Measurements from ENCODE around the gene CEP55. TPM values are rescaled to one million over a fixed set of nuclear protein-coding genes. Genes with fewer than 3 reads are reported as not detected.
A peak's percentile ranks its signal among the peaks of the same experiment; 100 is the strongest.

CEP55 gene
- polyA plus RNA-seq, 2 of the 4 experiments (the other 2 are of a cell fraction): 52.4 to 87.0 TPM

DNA sequence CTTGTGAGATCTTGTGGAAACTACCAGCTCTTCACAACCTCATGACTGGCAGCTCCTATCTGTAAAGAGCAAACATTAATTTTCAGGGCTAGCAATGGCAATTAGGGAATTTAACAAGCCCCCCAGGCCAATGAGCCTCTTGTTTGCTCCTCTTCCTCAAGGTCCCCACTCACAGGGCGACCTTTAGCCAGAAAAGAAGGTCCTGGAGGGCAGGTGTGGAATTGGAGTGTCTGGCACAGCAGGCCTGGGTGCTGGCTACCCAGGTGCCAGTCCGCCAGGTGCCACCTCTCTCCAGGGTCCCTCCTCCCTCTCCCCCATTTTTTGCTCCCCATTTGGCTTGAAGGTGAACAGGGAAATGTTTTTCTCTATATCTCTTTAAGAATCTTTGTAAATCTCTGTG, 1.9 kb upstream of the CEP55 start (continued):
- TF ChIP-seq ATOH8 (CRISPR knock-in tag; IDR thresholded peaks at IDR 0.05; ENCODE audit: low read depth) (no peak), HDAC2 (IDR thresholded peaks at IDR 0.05) (no peak), EP300 (IDR thresholded peaks at IDR 0.05) (no peak)

- WGBS (ENCODE audit: missing lambda C conversion rate): under 1% methylated on average over 28 of the region's 28 CpGs
- peak overlapping the region; percentile 48 for H3K4me3 ChIP-seq
- no peak for FAIRE-seq
- H3K4me1 ChIP-seq: peaks cover 18% of the 10 kb centered on the region
- TF ChIP-seq, protein P1, sequence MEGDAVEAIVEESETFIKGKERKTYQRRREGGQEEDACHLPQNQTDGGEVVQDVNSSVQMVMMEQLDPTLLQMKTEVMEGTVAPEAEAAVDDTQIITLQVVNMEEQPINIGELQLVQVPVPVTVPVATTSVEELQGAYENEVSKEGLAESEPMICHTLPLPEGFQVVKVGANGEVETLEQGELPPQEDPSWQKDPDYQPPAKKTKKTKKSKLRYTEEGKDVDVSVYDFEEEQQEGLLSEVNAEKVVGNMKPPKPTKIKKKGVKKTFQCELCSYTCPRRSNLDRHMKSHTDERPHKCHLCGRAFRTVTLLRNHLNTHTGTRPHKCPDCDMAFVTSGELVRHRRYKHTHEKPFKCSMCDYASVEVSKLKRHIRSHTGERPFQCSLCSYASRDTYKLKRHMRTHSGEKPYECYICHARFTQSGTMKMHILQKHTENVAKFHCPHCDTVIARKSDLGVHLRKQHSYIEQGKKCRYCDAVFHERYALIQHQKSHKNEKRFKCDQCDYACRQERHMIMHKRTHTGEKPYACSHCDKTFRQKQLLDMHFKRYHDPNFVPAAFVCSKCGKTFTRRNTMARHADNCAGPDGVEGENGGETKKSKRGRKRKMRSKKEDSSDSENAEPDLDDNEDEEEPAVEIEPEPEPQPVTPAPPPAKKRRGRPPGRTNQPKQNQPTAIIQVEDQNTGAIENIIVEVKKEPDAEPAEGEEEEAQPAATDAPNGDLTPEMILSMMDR (IDR thresholded peaks at IDR 0.05): no peak
- TF ChIP-seq CEBPB (IDR thresholded peaks at IDR 0.05): peak in 1 of 2 experiments; percentile 10; a peak in 1 of 4 replicates
- no peak for TF ChIP-seq TFCP2L1 (CRISPR knock-in tag; IDR thresholded peaks at IDR 0.05)
- no peak for TF ChIP-seq ZSCAN20 (CRISPR knock-in tag; IDR thresholded peaks at IDR 0.05)
- TF ChIP-seq, protein P2, sequence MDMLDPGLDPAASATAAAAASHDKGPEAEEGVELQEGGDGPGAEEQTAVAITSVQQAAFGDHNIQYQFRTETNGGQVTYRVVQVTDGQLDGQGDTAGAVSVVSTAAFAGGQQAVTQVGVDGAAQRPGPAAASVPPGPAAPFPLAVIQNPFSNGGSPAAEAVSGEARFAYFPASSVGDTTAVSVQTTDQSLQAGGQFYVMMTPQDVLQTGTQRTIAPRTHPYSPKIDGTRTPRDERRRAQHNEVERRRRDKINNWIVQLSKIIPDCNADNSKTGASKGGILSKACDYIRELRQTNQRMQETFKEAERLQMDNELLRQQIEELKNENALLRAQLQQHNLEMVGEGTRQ (IDR thresholded peaks at IDR 0.05): no peak
- POLR2A ChIA-PET: interaction anchor here (0.6 to 1.8 kb wide), 8 partner anchors 8 to 115 kb away, joined by 3 to 12 read pairs (median 4); partner anchors contain the start of gene MYOF
- H3K9me3 ChIP-seq: no peaks in the 10 kb centered on the region
- peak overlapping the region; percentile 51 to 87 for H3K27ac ChIP-seq
- ATAC-seq: peak; percentile 68 to 69
- CTCF ChIA-PET: interaction anchor here (0.7 to 3.5 kb wide), 10 partner anchors 10 to 610 kb away, joined by 3 to 28 read pairs (median 4); partner anchors contain the start of gene MYOF
- peak overlapping the region; percentile 78 for H3K4me2 ChIP-seq
- peak; percentile 46 to 53 for DNase-seq (ENCODE audit: low read depth in 1 of 2, low spot score in 1 of 2)
Observed at GRCh38 chr10:93495654-93496321, 624 bp upstream of the CEP55 start.

DNA sequence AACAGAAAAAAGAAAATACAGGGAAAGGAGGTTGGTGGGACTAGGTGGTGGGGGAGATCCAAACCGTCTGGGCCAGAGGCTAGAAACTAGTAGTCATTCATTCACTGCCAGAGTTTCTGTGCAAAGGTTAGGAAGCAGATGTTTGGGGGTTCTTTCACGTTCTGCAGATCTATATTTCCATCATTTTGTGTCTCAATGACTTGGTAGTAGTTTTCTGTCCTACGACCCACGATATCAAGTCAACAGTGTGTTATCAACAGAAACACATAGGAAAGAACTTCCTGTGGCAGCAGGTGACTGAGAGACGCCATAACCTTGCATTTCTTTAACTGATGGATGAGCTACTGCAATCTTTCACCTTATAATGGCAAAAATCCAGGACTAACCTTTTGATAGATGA, 1.8 kb downstream of the CEP55 start:
- ATAC-seq (no peak), FAIRE-seq (peak; percentile 7), DNase-seq (ENCODE audit: low read depth in 1 of 2, low spot score in 1 of 2) (no peak)
- POLR2A ChIA-PET: no interaction called here
- TF ChIP-seq KDM5A (IDR thresholded peaks at IDR 0.05) (no peak), JUN (IDR thresholded peaks at IDR 0.05) (no peak), CBX8 (IDR thresholded peaks at IDR 0.05) (no peak), RAD21 (conservative IDR thresholded peaks at IDR 0.05 in 1 of 2, IDR thresholded peaks at IDR 0.05 in 1 of 2) (no peak), HOXB5 (CRISPR knock-in tag; IDR thresholded peaks at IDR 0.05) (no peak), RCOR1 (IDR thresholded peaks at IDR 0.05; ENCODE audit: low read depth, low read length) (no peak), FOSB (CRISPR knock-in tag; IDR thresholded peaks at IDR 0.05) (no peak), ELK1 (IDR thresholded peaks at IDR 0.05; ENCODE audit: low read depth, low read length) (no peak), FOXS1 (CRISPR knock-in tag; IDR thresholded peaks at IDR 0.05) (no peak), HDAC2 (IDR thresholded peaks at IDR 0.05) (no peak), RARB (CRISPR knock-in tag; IDR thresholded peaks at IDR 0.05) (no peak), ZC3H11A (IDR thresholded peaks at IDR 0.05) (no peak), EHF (CRISPR knock-in tag; IDR thresholded peaks at IDR 0.05) (no peak), CHD4 (IDR thresholded peaks at IDR 0.05; ENCODE audit: borderline replicate concordance) (no peak), NR3C1 (IDR thresholded peaks at IDR 0.05) (no peak), SMC3 (IDR thresholded peaks at IDR 0.05) (no peak), TFCP2L1 (CRISPR knock-in tag; IDR thresholded peaks at IDR 0.05) (no peak)
- TF ChIP-seq, protein P2 (IDR thresholded peaks at IDR 0.05): no peak
- CTCF ChIA-PET: interaction anchor here (0.5 to 2.6 kb wide), 4 partner anchors 9 to 16 kb away, joined by 3 to 10 read pairs (median 3); no protein-coding TSS in a partner anchor
- 59% methylated on average over 5 of the region's 5 CpGs for WGBS (ENCODE audit: missing lambda C conversion rate)
- H3K9me3 ChIP-seq: no peaks in the 10 kb centered on the region
- H3K4me3 ChIP-seq: no peak overlapping the region
- peaks cover 24% of the 10 kb centered on the region for H3K4me1 ChIP-seq
- peak overlapping the region in 1 of 2 experiments; percentile 5; a peak in 2 of 6 replicates for H3K27ac ChIP-seq
- H3K4me2 ChIP-seq: peak overlapping the region; percentile 84
